BE2C (cell line): Measurements from ENCODE around the gene MAP2K2.

ENCODE experiments used
- DNase-seq: peaks from one replicate; pipeline ENCODE4 v3.0.0-alpha.2; 2020
- H3K27me3 ChIP-seq: fragments of 250-450 bp; sonication (Bioruptor Pico); 2 replicates; pipeline ENCODE4 v1.5.1; 2020; ENCODE audit warnings: mild to moderate bottlenecking
- H3K36me3 ChIP-seq: fragments of 250-450 bp; sonication (Bioruptor Pico); 2 replicates; pipeline ENCODE4 v1.5.1; 2020; ENCODE audit warnings: mild to moderate bottlenecking
- H3K4me1 ChIP-seq: fragments of 250-450 bp; sonication (Bioruptor Pico); 2 replicates; pipeline ENCODE4 v1.5.1; 2020
- H3K4me3 ChIP-seq: 2 replicates; pipeline ENCODE4 v1.5.1; 2011; ENCODE audit warnings: low read depth, low read length
- H3K9me3 ChIP-seq: fragments of 250-450 bp; sonication (Bioruptor Pico); 2 replicates; pipeline ENCODE4 v1.5.1; 2020
- TF ChIP-seq, protein P1 (sequence below): IDR thresholded peaks from 2 replicates; pipeline ENCODE4 v1.5.1; 2012; ENCODE audit warnings: mild to moderate bottlenecking, low read depth, low read length

The MAP2K2 gene

GRCh38 chr19:4157164-4157563 is 33.2 kb upstream of the MAP2K2 start:
- Histone ChIP-seq H3K27me3 (peaks cover 37% of the 10 kb centered on the region), H3K4me3 (no peak overlapping the region), H3K4me1 (no peaks in the 10 kb centered on the region), H3K9me3 (no peaks in the 10 kb centered on the region), H3K36me3 (no peaks in the 10 kb centered on the region)
- TF ChIP-seq, protein P1, sequence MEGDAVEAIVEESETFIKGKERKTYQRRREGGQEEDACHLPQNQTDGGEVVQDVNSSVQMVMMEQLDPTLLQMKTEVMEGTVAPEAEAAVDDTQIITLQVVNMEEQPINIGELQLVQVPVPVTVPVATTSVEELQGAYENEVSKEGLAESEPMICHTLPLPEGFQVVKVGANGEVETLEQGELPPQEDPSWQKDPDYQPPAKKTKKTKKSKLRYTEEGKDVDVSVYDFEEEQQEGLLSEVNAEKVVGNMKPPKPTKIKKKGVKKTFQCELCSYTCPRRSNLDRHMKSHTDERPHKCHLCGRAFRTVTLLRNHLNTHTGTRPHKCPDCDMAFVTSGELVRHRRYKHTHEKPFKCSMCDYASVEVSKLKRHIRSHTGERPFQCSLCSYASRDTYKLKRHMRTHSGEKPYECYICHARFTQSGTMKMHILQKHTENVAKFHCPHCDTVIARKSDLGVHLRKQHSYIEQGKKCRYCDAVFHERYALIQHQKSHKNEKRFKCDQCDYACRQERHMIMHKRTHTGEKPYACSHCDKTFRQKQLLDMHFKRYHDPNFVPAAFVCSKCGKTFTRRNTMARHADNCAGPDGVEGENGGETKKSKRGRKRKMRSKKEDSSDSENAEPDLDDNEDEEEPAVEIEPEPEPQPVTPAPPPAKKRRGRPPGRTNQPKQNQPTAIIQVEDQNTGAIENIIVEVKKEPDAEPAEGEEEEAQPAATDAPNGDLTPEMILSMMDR: no peak
- DNase-seq: no peak

- Histone ChIP-seq H3K9me3 (no peaks in the 10 kb centered on the region), H3K4me1 (no peaks in the 10 kb centered on the region), H3K4me3 (no peak overlapping the region), H3K27me3 (peaks cover 28% of the 10 kb centered on the region), H3K36me3 (no peaks in the 10 kb centered on the region)
- TF ChIP-seq, protein P1: no peak
- no peak for DNase-seq
These were observed 30.8 kb upstream of the MAP2K2 start for GRCh38 chr19:4154571-4155312.

GRCh38 chr19:4152241-4152998 is 28.5 kb upstream of the MAP2K2 start:
- H3K27me3 ChIP-seq: peaks cover 23% of the 10 kb centered on the region

DNA sequence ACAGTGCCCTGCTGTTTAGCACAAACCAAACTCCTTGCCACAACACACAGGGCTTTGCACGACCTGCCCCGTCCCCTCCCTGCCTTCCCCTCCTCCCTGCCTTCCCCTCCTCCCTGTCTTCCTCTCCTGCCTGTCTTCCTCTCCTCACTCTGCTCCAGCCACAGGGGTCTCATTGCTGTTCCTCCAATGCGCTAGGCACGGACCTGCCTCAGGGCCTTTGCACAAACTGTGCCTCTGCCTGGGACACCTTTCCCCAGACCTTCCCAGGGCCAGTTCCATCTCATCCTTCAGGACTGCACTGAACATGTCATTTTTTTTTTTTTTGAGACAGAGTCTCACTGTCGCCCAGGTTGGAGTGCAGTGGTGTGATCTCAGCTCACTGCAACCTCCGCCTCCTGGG is 27.7 kb upstream of the MAP2K2 start:
- TF ChIP-seq, protein P1: no peak
- H3K4me1 ChIP-seq: no peaks in the 10 kb centered on the region
- H3K9me3 ChIP-seq: no peaks in the 10 kb centered on the region; the same call in 1 of the 2 replicates
- peaks cover 23% of the 10 kb centered on the region for H3K27me3 ChIP-seq
- no peak overlapping the region for H3K4me3 ChIP-seq
- no peak for DNase-seq
- no peaks in the 10 kb centered on the region for H3K36me3 ChIP-seq

More at GRCh38 chr19:4152241-4152998, 28.5 kb upstream of the MAP2K2 start:
- Histone ChIP-seq H3K4me3 (no peak overlapping the region), H3K4me1 (no peaks in the 10 kb centered on the region), H3K9me3 (no peaks in the 10 kb centered on the region; the same call in 1 of the 2 replicates), H3K36me3 (no peaks in the 10 kb centered on the region)
- no peak for DNase-seq
- TF ChIP-seq, protein P1: no peak

DNA sequence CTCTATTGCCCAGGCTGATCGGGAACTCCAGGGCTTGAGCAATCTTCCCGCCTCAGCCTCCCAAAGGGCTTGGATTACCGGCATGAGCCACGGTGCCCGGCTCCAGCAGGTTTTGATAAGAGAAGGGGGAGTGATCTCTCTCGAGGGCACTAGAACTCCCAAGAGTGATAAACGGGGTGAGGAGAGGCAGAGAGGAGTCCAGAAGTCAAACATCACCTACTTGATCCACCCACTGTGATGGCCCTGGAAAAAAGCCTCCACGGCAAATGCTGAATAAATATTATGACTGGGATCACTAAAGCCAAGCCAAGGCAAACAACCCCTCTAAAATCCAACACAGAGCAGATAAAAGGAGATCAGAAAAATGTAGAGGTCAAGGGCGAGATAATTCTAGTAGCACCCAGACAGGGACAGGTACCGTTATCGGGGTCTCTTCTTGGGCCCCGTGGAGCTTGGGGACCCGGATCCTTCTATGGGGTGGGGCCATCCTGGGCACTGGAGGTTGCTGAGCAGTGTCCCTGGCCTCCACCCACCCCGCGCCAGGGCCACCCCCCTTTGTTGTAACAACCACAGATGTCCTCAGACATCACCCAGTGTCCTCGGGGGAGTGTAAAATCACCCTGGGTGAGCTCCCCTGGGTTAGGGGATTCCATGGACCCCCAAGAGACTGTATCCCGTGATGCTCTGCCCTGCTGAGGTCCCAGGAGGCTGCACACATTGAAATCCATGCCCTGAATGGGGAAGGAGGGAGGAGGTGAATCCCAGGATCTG is 25.8 kb upstream of the MAP2K2 start:
- DNase-seq: no peak
- TF ChIP-seq, protein P1: no peak
- Histone ChIP-seq H3K9me3 (no peaks in the 10 kb centered on the region; the same call in 1 of the 2 replicates), H3K36me3 (no peaks in the 10 kb centered on the region), H3K4me1 (no peaks in the 10 kb centered on the region), H3K4me3 (no peak overlapping the region), H3K27me3 (peaks cover 19% of the 10 kb centered on the region)
